ENCODE results near the gene OR10A6.

Gene OR10A6

DNA sequence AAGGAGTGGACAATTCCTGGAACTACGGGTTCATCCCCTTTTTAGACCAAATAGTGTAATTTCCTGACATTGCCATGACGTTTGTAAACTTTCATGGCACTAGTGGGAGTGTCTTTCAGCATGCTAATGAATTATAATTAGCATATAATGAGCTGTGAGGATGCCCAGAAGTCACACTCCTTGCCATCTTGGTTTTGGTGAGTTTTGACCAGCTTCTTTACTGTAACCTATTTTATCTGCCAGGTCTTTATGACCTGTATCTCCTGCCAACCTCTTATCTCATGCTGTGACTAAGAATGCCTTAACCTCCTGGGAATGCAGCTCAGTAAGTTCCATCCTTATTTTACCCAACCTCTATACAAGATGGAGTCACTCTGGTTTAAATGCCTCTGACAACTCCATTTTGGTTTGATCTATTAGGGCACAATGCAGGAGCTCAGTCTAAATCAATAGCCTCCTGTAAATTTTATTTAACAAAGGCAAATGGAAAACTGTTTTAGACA, 20.7 kb downstream of the OR10A6 start:
- Histone ChIP-seq H3K27ac (ENCODE audit: low read length) (no peak overlapping the region), H4K20me1 (ENCODE audit: insufficient read depth, low read length) (no peaks in the 10 kb centered on the region), H3K9me2 (replicated peaks; ENCODE audit: insufficient read depth, low read length) (no peaks in the 10 kb centered on the region), H3K4me2 (ENCODE audit: low read depth, low read length) (no peak overlapping the region), H3K9ac (ENCODE audit: low read length) (no peak overlapping the region), H3F3A (ENCODE audit: insufficient read depth, low read length) (no peaks in the 10 kb centered on the region), H3K27me3 (replicated peaks; ENCODE audit: insufficient read depth, low read length) (no peaks in the 10 kb centered on the region), H3K4me1 (ENCODE audit: low read length) (no peaks in the 10 kb centered on the region), H3K36me3 (replicated peaks; ENCODE audit: insufficient read depth, low read length) (no peaks in the 10 kb centered on the region), H2AFZ (ENCODE audit: low read length) (no peak overlapping the region), H3K4me3 (ENCODE audit: low read length) (no peak overlapping the region), H3K9me3 (replicated peaks; ENCODE audit: insufficient read depth, low read length) (no peaks in the 10 kb centered on the region), H3K79me2 (ENCODE audit: low read length) (no peaks in the 10 kb centered on the region)
- DNase-seq: no peak
- no peak for TF ChIP-seq EZH2 (optimal IDR thresholded peaks at IDR 0.05; ENCODE audit: low read depth, low read length)
- TF ChIP-seq EZH2phosphoT487 (IDR thresholded peaks at IDR 0.05; ENCODE audit: low read length): no peak
- TF ChIP-seq CTCF (IDR thresholded peaks at IDR 0.05; ENCODE audit: low read length): no peak

DNA sequence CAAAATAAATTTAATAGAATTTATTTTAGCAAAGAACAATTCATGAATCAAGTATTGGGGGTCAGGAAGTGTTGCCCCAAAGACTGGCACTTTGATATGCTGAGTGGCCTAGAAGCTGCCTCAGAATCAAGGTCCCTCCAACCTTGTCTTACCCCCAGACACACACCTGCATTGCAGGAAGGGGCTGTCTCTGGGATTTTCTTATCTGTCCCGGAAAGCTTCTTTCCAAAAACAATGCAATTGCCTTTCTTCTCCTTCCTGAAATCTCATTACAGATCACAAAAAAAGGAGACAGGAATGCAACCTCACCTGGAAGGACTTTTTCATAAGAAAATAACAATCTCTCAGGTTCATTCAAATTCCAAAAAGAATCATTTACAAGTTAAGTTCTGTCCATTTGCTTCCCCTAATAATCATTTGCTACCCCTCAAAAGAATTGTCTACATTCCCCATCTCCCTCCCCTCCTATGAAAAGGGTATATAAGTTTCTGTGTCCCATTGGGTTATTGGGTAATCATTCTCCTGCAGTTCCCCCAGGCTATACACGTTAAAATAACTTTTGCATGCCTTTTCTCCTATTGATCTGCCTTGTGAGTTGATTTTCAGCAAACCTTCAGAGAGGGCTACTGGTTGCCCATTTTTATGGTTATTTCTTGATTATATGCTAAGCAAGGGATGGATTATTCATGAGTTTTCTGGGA, 21.3 kb downstream of the OR10A6 start:
- H3K4me3 ChIP-seq (ENCODE audit: low read length): no peak overlapping the region
- H3K9ac ChIP-seq (ENCODE audit: low read length): no peak overlapping the region
- H3K27me3 ChIP-seq (replicated peaks; ENCODE audit: insufficient read depth, low read length): no peaks in the 10 kb centered on the region
- no peaks in the 10 kb centered on the region for H3K4me1 ChIP-seq (ENCODE audit: low read length)
- no peak overlapping the region for H3K27ac ChIP-seq (ENCODE audit: low read length)
- no peaks in the 10 kb centered on the region for H3K9me2 ChIP-seq (replicated peaks; ENCODE audit: insufficient read depth, low read length)
- no peak for DNase-seq
- no peaks in the 10 kb centered on the region for H3K9me3 ChIP-seq (replicated peaks; ENCODE audit: insufficient read depth, low read length)
- no peaks in the 10 kb centered on the region for H3K36me3 ChIP-seq (replicated peaks; ENCODE audit: insufficient read depth, low read length)
- no peak for TF ChIP-seq EZH2phosphoT487 (IDR thresholded peaks at IDR 0.05; ENCODE audit: low read length)
- TF ChIP-seq EZH2 (optimal IDR thresholded peaks at IDR 0.05; ENCODE audit: low read depth, low read length): no peak
- no peak for TF ChIP-seq CTCF (IDR thresholded peaks at IDR 0.05; ENCODE audit: low read length)
- no peak overlapping the region for H3K4me2 ChIP-seq (ENCODE audit: low read depth, low read length)
- no peaks in the 10 kb centered on the region for H3F3A ChIP-seq (ENCODE audit: insufficient read depth, low read length)
- H4K20me1 ChIP-seq (ENCODE audit: insufficient read depth, low read length): no peaks in the 10 kb centered on the region
- no peaks in the 10 kb centered on the region for H3K79me2 ChIP-seq (ENCODE audit: low read length)
- H2AFZ ChIP-seq (ENCODE audit: low read length): no peak overlapping the region

DNA sequence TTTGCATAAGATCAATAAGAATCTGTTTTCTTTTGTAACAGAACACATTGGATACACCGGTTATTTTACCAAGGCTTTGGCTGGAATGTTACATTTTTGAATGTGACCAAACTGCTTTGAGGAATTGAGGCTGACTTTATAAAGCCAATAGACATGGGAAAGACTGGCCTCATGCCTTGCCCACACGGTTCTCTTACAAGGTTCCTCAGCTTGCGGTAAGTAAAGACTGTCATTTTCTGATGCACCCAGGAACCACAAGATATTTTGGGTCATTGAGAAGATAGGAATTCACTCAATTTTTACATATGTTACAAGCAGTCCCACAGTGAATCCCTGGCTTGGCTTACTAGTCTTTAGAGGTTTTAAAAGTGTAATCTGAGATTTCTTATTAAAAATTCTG, 23.9 kb downstream of the OR10A6 start:
- Histone ChIP-seq H3K9ac (ENCODE audit: low read length) (no peak overlapping the region), H3K4me1 (ENCODE audit: low read length) (no peaks in the 10 kb centered on the region), H3K79me2 (ENCODE audit: low read length) (no peaks in the 10 kb centered on the region), H3K27me3 (replicated peaks; ENCODE audit: insufficient read depth, low read length) (no peaks in the 10 kb centered on the region), H3K4me2 (ENCODE audit: low read depth, low read length) (no peak overlapping the region), H3K36me3 (replicated peaks; ENCODE audit: insufficient read depth, low read length) (no peaks in the 10 kb centered on the region), H4K20me1 (ENCODE audit: insufficient read depth, low read length) (no peaks in the 10 kb centered on the region), H3K9me3 (replicated peaks; ENCODE audit: insufficient read depth, low read length) (no peaks in the 10 kb centered on the region), H3K9me2 (replicated peaks; ENCODE audit: insufficient read depth, low read length) (no peaks in the 10 kb centered on the region), H2AFZ (ENCODE audit: low read length) (no peak overlapping the region), H3K27ac (ENCODE audit: low read length) (no peak overlapping the region), H3F3A (ENCODE audit: insufficient read depth, low read length) (no peaks in the 10 kb centered on the region), H3K4me3 (ENCODE audit: low read length) (no peak overlapping the region)
- no peak for DNase-seq
- TF ChIP-seq EZH2 (optimal IDR thresholded peaks at IDR 0.05; ENCODE audit: low read depth, low read length): no peak
- no peak for TF ChIP-seq CTCF (IDR thresholded peaks at IDR 0.05; ENCODE audit: low read length)
- no peak for TF ChIP-seq EZH2phosphoT487 (IDR thresholded peaks at IDR 0.05; ENCODE audit: low read length)

Data from MM.1S (cell line).